Loucy (cell line): ENCODE results near the gene SULT2B1.

Source experiments
- EZH2phosphoT487 ChIP-seq: fragments of 200-600 bp; IDR thresholded peaks from 2 replicates; pipeline ENCODE4 v1.6.1; 2018; ENCODE audit warnings: antibody characterized with exemption, mild to moderate bottlenecking, moderate library complexity, borderline replicate concordance
- TF ChIP-seq, protein P1 (sequence below): fragments of 200-600 bp; sonication (generic); conservative IDR thresholded peaks from 2 replicates; pipeline ENCODE4 v1.5.1; 2014; ENCODE audit warnings: mild to moderate bottlenecking, antibody characterized with exemption, low read length

DNA sequence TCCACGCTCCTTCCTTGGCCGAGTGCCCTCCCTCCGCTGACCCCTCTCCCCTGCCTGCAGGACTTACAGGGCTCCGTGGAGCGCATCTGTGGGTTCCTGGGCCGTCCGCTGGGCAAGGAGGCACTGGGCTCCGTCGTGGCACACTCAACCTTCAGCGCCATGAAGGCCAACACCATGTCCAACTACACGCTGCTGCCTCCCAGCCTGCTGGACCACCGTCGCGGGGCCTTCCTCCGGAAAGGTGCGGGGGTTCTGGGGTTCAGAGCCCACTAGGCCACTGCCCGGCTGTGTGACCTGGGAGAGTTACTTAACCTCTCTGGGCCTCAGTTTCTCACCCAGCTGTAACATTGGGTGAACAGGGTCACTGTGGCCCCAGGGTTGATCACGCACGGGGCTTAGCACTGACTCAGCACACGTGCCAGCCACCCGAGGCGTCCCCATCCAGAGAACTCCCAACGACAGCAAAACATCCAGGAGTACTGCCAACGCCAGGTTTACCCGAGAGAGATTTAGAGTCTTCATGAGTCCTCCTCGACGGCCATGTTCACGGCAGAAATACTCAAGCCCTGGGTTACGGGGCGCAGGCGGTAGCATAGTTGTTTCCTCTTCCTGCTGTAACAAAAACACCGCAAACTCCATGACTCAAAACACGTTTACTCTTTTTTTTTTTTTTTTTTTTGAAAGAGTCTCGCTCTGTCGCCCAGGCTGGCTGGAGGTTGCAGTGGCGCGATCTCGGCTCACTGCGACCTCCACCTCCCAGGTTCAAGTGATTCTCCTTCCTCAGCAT is 44.9 kb downstream of the SULT2B1 start:
- TF ChIP-seq, protein P1, sequence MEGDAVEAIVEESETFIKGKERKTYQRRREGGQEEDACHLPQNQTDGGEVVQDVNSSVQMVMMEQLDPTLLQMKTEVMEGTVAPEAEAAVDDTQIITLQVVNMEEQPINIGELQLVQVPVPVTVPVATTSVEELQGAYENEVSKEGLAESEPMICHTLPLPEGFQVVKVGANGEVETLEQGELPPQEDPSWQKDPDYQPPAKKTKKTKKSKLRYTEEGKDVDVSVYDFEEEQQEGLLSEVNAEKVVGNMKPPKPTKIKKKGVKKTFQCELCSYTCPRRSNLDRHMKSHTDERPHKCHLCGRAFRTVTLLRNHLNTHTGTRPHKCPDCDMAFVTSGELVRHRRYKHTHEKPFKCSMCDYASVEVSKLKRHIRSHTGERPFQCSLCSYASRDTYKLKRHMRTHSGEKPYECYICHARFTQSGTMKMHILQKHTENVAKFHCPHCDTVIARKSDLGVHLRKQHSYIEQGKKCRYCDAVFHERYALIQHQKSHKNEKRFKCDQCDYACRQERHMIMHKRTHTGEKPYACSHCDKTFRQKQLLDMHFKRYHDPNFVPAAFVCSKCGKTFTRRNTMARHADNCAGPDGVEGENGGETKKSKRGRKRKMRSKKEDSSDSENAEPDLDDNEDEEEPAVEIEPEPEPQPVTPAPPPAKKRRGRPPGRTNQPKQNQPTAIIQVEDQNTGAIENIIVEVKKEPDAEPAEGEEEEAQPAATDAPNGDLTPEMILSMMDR = no peak
- TF ChIP-seq EZH2phosphoT487 = no peak
